C1 segment of cervical spinal cord (tissue), 14 donors: ENCODE results near the gene ITPK1.

Experiments
- DNase-seq, 14 donors: peaks; one replicate each; lab custom pipeline; 2025; lab: John Stamatoyannopoulos, UW

The ITPK1 gene

GRCh38 chr14:92938890-92939671 is 176.6 kb downstream of the ITPK1 start:
- no peak for DNase-seq

- DNase-seq: peak in 4 of 14 donors; percentile 14 to 49 (median 30)
Measured at GRCh38 chr14:92938235-92938875, 177.4 kb downstream of the ITPK1 start.

- DNase-seq: no peak
Measured at GRCh38 chr14:92937051-92937937, 178.4 kb downstream of the ITPK1 start.

- DNase-seq: no peak
Measured at GRCh38 chr14:92936085-92936484, 179.6 kb downstream of the ITPK1 start.

- DNase-seq: no peak
Measured at GRCh38 chr14:92935446-92935845, 180.3 kb downstream of the ITPK1 start.

GRCh38 chr14:92934196-92935085 is 181.3 kb downstream of the ITPK1 start:
- DNase-seq: no peak

GRCh38 chr14:92933481-92933880 is 182.2 kb downstream of the ITPK1 start:
- DNase-seq: no peak

- no peak for DNase-seq
Measured at GRCh38 chr14:92932448-92933395, 183.0 kb downstream of the ITPK1 start.

GRCh38 chr14:92931681-92932447 is 183.9 kb downstream of the ITPK1 start:
- no peak for DNase-seq

- no peak for DNase-seq
Measured at GRCh38 chr14:92930737-92931602, 184.8 kb downstream of the ITPK1 start.

- no peak for DNase-seq
Measured at GRCh38 chr14:92929689-92930608, 185.8 kb downstream of the ITPK1 start.

GRCh38 chr14:92928961-92929688 is 186.6 kb downstream of the ITPK1 start:
- no peak for DNase-seq

GRCh38 chr14:92928258-92928629 is 187.5 kb downstream of the ITPK1 start:
- no peak for DNase-seq

- DNase-seq: no peak
Measured at GRCh38 chr14:92927349-92928257, 188.1 kb downstream of the ITPK1 start.

- DNase-seq: no peak
Measured at GRCh38 chr14:92926931-92927330, 188.8 kb downstream of the ITPK1 start.
